Mesendoderm (in vitro differentiated cells): Measurements from ENCODE around the gene SAE1.

Experiments
- DNase-seq: peaks from one replicate; pipeline ENCODE4 v3.0.0; 2013
- H2AK5ac ChIP-seq: 2 replicates; pipeline ENCODE4 v1.6.1; 2013; ENCODE audit warnings: low read length, inconsistent platforms
- H2BK120ac ChIP-seq: 2 replicates; pipeline ENCODE4 v1.6.1; 2013; ENCODE audit warnings: low read depth, mild to moderate bottlenecking, low read length, moderate library complexity, mixed read lengths
- H2BK15ac ChIP-seq: replicated peaks from 2 replicates; pipeline ENCODE4 v1.6.1; 2013; ENCODE audit warnings: low read depth, mild to moderate bottlenecking, moderate library complexity
- H2BK5ac ChIP-seq: 2 replicates; pipeline ENCODE4 v1.6.1; 2013; ENCODE audit warnings: low read length, inconsistent platforms
- H3K18ac ChIP-seq: 2 replicates; pipeline ENCODE4 v1.6.1; 2013; ENCODE audit warnings: mild to moderate bottlenecking, low read length, mixed read lengths
- H3K23ac ChIP-seq: one replicate; pipeline ENCODE4 v1.6.1; 2013; ENCODE audit warnings: low read length
- H3K27ac ChIP-seq: 2 replicates; pipeline ENCODE4 v1.5.1; 2013; ENCODE audit warnings: low read depth, mild to moderate bottlenecking, inconsistent platforms, low read length, moderate library complexity
- H3K27me3 ChIP-seq: 2 replicates; pipeline ENCODE4 v1.6.1; 2013; ENCODE audit warnings: low read length, control low read depth, mild to moderate bottlenecking, inconsistent platforms; ENCODE audit not compliant: insufficient read depth, poor library complexity
- H3K36me3 ChIP-seq: 2 replicates; pipeline ENCODE4 v1.6.1; 2013; ENCODE audit warnings: low read length, inconsistent platforms; ENCODE audit not compliant: control insufficient read depth, insufficient read depth
- H3K4ac ChIP-seq: one replicate; pipeline ENCODE4 v1.6.1; 2013; ENCODE audit warnings: low read depth, mild to moderate bottlenecking, low read length, moderate library complexity
- H3K4me1 ChIP-seq: 2 replicates; pipeline ENCODE4 v1.6.1; 2013; ENCODE audit warnings: low read depth, low read length, inconsistent platforms; ENCODE audit not compliant: control insufficient read depth
- H3K4me2 ChIP-seq: 2 replicates; pipeline ENCODE4 v1.6.1; 2013; ENCODE audit warnings: low read length
- H3K4me3 ChIP-seq: 2 replicates; pipeline ENCODE4 v1.5.1; 2013; ENCODE audit warnings: mild to moderate bottlenecking, low read length
- H3K56ac ChIP-seq: one replicate; pipeline ENCODE4 v1.6.1; 2013; ENCODE audit warnings: low read length
- H3K79me1 ChIP-seq: 2 replicates; pipeline ENCODE4 v1.6.1; 2013; ENCODE audit warnings: low read length, inconsistent platforms
- H3K79me2 ChIP-seq: 2 replicates; pipeline ENCODE4 v1.6.1; 2013; ENCODE audit warnings: mild to moderate bottlenecking, low read length; ENCODE audit not compliant: control insufficient read depth, insufficient read depth
- H3K9ac ChIP-seq: 2 replicates; pipeline ENCODE4 v1.6.1; 2013; ENCODE audit warnings: low read length, inconsistent platforms
- H4K5ac ChIP-seq: one replicate; pipeline ENCODE4 v1.6.1; 2013; ENCODE audit warnings: low read length
- H4K8ac ChIP-seq: one replicate; pipeline ENCODE4 v1.6.1; 2013; ENCODE audit warnings: low read depth, mild to moderate bottlenecking, control low read depth, low read length, moderate library complexity
- WGBS: extraction: QIAGEN DNeasy Blood & Tissue Kit; methylation state at CpG from one replicate; pipeline ENCODE4 v1.1.7; 2013; ENCODE audit warnings: low lambda C conversion rate, missing lambda C conversion rate; ENCODE audit not compliant: insufficient coverage; ENCODE audit errors: extremely low coverage; 5-methylcytosine and 5-hydroxymethylcytosine counted together

The SAE1 gene

GRCh38 chr19:47153266-47153665 lies 22.6 kb downstream of the SAE1 start:
- Histone ChIP-seq H3K4me3 (no peak overlapping the region), H2BK5ac (no peak overlapping the region), H3K4me1 (peaks cover 18% of the 10 kb centered on the region), H3K4me2 (no peak overlapping the region), H3K56ac (no peak overlapping the region), H4K5ac (no peak overlapping the region), H2AK5ac (no peak overlapping the region), H3K36me3 (peaks cover 10% of the 10 kb centered on the region), H2BK120ac (no peak overlapping the region), H3K79me1 (peaks cover 8% of the 10 kb centered on the region), H3K27ac (no peak overlapping the region), H3K23ac (no peak overlapping the region), H3K4ac (no peak overlapping the region), H3K9ac (no peak overlapping the region), H3K18ac (no peak overlapping the region), H2BK15ac (no peak overlapping the region), H4K8ac (no peak overlapping the region), H3K27me3 (no peaks in the 10 kb centered on the region), H3K79me2 (peaks cover 12% of the 10 kb centered on the region)
- no CpG with 5 or more reads among the region's 2 CpGs for whole genome bisulfite sequencing
- DNase-seq: no peak

GRCh38 chr19:47155148-47155547 lies 24.5 kb downstream of the SAE1 start:
- no peak overlapping the region for H2AK5ac ChIP-seq
- no peak overlapping the region for H2BK15ac ChIP-seq
- H3K27me3 ChIP-seq: no peaks in the 10 kb centered on the region
- H3K27ac ChIP-seq: no peak overlapping the region
- no peak overlapping the region for H3K4ac ChIP-seq
- peaks cover 13% of the 10 kb centered on the region for H3K36me3 ChIP-seq
- H3K79me2 ChIP-seq: peaks cover 22% of the 10 kb centered on the region
- DNase-seq: no peak
- H3K23ac ChIP-seq: no peak overlapping the region
- H3K79me1 ChIP-seq: peaks cover 15% of the 10 kb centered on the region
- WGBS: no CpG with 5 or more reads among the region's 7 CpGs
- H3K4me3 ChIP-seq: no peak overlapping the region
- H3K9ac ChIP-seq: no peak overlapping the region
- H3K4me2 ChIP-seq: no peak overlapping the region
- H2BK5ac ChIP-seq: no peak overlapping the region
- H2BK120ac ChIP-seq: no peak overlapping the region
- H3K18ac ChIP-seq: no peak overlapping the region
- peaks cover 22% of the 10 kb centered on the region for H3K4me1 ChIP-seq
- no peak overlapping the region for H4K5ac ChIP-seq
- no peak overlapping the region for H4K8ac ChIP-seq
- H3K56ac ChIP-seq: no peak overlapping the region

- peak overlapping the region; percentile 90 for H3K27ac ChIP-seq
- H2AK5ac ChIP-seq: no peak overlapping the region
- no peak overlapping the region for H3K4ac ChIP-seq
- H2BK5ac ChIP-seq: no peak overlapping the region
- DNase-seq: no peak
- H3K23ac ChIP-seq: no peak overlapping the region
- no peak overlapping the region for H3K4me2 ChIP-seq
- no peak overlapping the region for H3K4me3 ChIP-seq
- no CpG with 5 or more reads among the region's 7 CpGs for WGBS
- peaks cover 19% of the 10 kb centered on the region for H3K79me2 ChIP-seq
- H3K56ac ChIP-seq: peak overlapping the region; percentile 51
- no peaks in the 10 kb centered on the region for H3K27me3 ChIP-seq
- H3K18ac ChIP-seq: peak overlapping the region; percentile 78
- H4K8ac ChIP-seq: no peak overlapping the region
- H3K79me1 ChIP-seq: peaks cover 15% of the 10 kb centered on the region
- no peak overlapping the region for H2BK15ac ChIP-seq
- no peak overlapping the region for H4K5ac ChIP-seq
- peaks cover 16% of the 10 kb centered on the region for H3K36me3 ChIP-seq
- no peak overlapping the region for H3K9ac ChIP-seq
- H3K4me1 ChIP-seq: peaks cover 21% of the 10 kb centered on the region
- no peak overlapping the region for H2BK120ac ChIP-seq
Measured at GRCh38 chr19:47156861-47157430, 26.3 kb downstream of the SAE1 start.

GRCh38 chr19:47157431-47158321 lies 27.0 kb downstream of the SAE1 start:
- H2BK5ac ChIP-seq: peak overlapping the region; percentile 82
- no peak overlapping the region for H4K8ac ChIP-seq
- H3K4me3 ChIP-seq: no peak overlapping the region
- peaks cover 18% of the 10 kb centered on the region for H3K79me2 ChIP-seq
- no CpG with 5 or more reads among the region's 10 CpGs for WGBS
- H2BK15ac ChIP-seq: no peak overlapping the region
- peak overlapping the region; percentile 45 for H3K18ac ChIP-seq
- H3K4me1 ChIP-seq: peaks cover 19% of the 10 kb centered on the region
- H3K36me3 ChIP-seq: peaks cover 16% of the 10 kb centered on the region
- H3K27me3 ChIP-seq: no peaks in the 10 kb centered on the region
- H3K23ac ChIP-seq: peak overlapping the region; percentile 85
- H3K4ac ChIP-seq: peak overlapping the region; percentile 8
- H3K9ac ChIP-seq: peak overlapping the region; percentile 43
- H2AK5ac ChIP-seq: peak overlapping the region; percentile 34
- peak overlapping the region; percentile 1 for H3K4me2 ChIP-seq
- no peak overlapping the region for H4K5ac ChIP-seq
- peak overlapping the region; percentile 81 for H3K27ac ChIP-seq
- peak overlapping the region; percentile 81 for H3K56ac ChIP-seq
- peaks cover 15% of the 10 kb centered on the region for H3K79me1 ChIP-seq
- DNase-seq: peak; percentile 97
- H2BK120ac ChIP-seq: no peak overlapping the region

- H3K4ac ChIP-seq: peak overlapping the region; percentile 8
- H4K5ac ChIP-seq: no peak overlapping the region
- peaks cover 17% of the 10 kb centered on the region for H3K4me1 ChIP-seq
- peaks cover 16% of the 10 kb centered on the region for H3K36me3 ChIP-seq
- H2BK120ac ChIP-seq: no peak overlapping the region
- peak overlapping the region; percentile 82 for H2BK5ac ChIP-seq
- no peak overlapping the region for H3K4me3 ChIP-seq
- H3K18ac ChIP-seq: peak overlapping the region; percentile 42
- H2BK15ac ChIP-seq: no peak overlapping the region
- DNase-seq: no peak
- peak overlapping the region; percentile 90 for H3K23ac ChIP-seq
- WGBS: no CpG with 5 or more reads among the region's 8 CpGs
- peak overlapping the region; percentile 81 for H3K27ac ChIP-seq
- peak overlapping the region; percentile 81 for H3K56ac ChIP-seq
- peaks cover 12% of the 10 kb centered on the region for H3K79me1 ChIP-seq
- no peak overlapping the region for H3K4me2 ChIP-seq
- H3K9ac ChIP-seq: peak overlapping the region; percentile 43
- H3K27me3 ChIP-seq: no peaks in the 10 kb centered on the region
- H4K8ac ChIP-seq: no peak overlapping the region
- peak overlapping the region; percentile 57 for H2AK5ac ChIP-seq
- peaks cover 14% of the 10 kb centered on the region for H3K79me2 ChIP-seq
Measured at GRCh38 chr19:47158367-47158791, 27.7 kb downstream of the SAE1 start.
